HG03045 (cell line): Measurements from ENCODE around the gene GOLGA7B.
A peak's percentile ranks its signal among the peaks of the same experiment; 100 is the strongest.

Experiments
- ATAC-seq: cut with Tn5 transposase; IDR thresholded peaks from one replicate; pipeline ENCODE4 v1.9.1; 2021; ENCODE audit warnings: mild to moderate bottlenecking, moderate library complexity; ENCODE audit not compliant: unreplicated experiment

GOLGA7B gene

DNA sequence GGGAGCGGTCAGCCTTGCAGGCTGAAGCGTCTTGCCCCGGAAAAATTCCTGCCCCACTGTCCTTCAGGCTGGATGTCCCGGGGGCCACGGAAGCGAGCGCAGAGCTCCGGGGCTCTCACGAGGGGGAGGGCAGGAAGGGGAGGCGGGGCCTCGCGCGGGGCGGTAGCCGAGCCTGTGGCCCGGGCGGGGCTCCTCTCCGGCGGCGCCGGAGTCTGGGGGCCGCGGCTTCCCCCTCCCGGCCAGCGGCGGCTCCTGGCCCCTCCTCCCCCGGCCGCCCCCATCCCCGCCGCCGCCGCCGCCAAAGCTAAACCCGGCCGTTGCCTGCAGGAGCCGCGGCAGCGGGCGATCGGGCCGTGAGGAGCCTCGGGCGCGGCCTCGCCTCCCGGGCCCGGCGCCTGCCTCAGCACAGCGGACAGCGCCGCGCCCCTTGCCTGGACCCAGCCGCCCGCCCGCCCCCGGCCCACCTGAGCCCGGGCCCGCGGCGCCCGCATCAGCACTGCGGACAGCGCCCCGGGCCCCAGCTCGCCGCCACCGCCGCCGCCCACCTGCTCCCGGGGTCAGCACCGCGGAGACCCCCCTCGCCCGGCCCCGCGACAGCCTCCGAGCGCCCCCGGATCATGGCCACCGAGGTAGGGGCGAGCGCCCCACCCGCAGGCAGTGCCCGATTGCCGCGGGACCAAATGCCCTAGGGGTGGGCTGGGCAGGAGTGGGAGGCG, at the start of gene GOLGA7B:
Gene GOLGA7B (plus strand): TSS at position 157 of the 716 bp plus-strand sequence. CDS start 461 bp downstream, at position 618.
- peak; percentile 66 for ATAC-seq

- ATAC-seq, result no peak
Observed at GRCh38 chr10:97800474-97800873, 49.2 kb upstream of the GOLGA7B start.

DNA sequence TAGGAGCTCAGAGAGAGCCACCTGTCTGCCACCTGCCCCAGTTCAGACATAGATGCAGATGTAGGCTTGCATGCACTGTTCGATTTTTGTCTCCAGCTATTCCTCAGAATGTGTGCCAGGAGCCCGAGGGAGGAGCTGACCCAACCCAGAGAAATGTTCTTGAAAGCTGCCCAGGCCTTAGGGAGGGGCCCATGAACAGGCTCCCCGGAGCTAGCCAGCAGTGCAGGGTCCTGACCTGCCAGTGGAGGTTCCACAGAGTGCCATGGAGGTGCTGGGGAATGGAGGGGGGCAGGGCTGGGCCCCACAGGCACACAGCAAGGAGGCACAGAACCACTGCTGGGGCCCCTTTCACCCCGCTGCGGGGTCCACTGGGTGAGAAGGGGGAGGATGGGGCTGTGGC, 48.2 kb upstream of the GOLGA7B start:
- ATAC-seq, result no peak

GRCh38 chr10:97805096-97805884, 44.4 kb upstream of the GOLGA7B start:
- no peak for ATAC-seq

- no peak for ATAC-seq
Observed at GRCh38 chr10:97805949-97806348, 43.7 kb upstream of the GOLGA7B start.

DNA sequence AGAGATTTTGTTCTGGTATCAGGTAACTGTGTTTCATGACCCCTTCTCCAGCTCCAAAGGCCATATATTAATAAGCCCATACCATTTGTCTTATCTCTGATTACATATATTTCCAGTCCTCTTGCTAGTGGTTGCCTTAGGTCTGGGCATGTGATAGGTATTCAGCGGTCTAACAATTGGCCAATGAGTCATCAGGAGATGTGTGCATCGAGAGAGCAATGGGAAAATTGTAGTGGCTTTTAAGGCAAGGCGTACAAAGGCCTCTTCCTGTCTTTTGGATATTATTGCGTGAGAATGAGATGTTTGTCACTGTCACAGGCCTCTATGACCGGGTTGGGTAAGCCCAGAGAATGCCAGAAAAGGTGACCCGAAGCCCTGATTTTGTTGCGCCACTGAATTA, 39.2 kb upstream of the GOLGA7B start:
- ATAC-seq, result no peak

- ATAC-seq, result no peak
Observed at GRCh38 chr10:97811958-97812357, 37.7 kb upstream of the GOLGA7B start.

DNA sequence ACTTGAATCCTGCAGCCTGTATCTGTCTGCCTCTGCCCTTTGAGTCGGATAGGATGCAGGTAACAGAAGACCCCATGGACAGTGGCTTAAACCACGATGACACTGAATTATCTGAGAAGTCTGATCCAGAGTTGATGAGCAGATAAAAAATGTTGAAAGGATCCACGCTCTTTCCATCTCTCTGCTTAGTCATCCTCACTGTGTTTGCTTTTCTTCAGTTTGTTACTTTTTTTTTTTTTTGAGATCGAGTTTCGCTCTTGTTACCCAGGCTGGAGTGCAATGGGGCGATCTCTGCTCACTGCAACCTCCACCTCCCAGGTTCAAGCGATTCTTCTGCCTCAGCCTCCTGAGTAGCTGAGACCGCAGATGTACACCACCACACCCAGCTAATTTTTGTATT, 36.9 kb upstream of the GOLGA7B start:
- no peak for ATAC-seq

GRCh38 chr10:97813311-97813710, 36.3 kb upstream of the GOLGA7B start:
- ATAC-seq, result no peak

- ATAC-seq, result no peak
Observed at GRCh38 chr10:97814996-97815395, 34.6 kb upstream of the GOLGA7B start.

DNA sequence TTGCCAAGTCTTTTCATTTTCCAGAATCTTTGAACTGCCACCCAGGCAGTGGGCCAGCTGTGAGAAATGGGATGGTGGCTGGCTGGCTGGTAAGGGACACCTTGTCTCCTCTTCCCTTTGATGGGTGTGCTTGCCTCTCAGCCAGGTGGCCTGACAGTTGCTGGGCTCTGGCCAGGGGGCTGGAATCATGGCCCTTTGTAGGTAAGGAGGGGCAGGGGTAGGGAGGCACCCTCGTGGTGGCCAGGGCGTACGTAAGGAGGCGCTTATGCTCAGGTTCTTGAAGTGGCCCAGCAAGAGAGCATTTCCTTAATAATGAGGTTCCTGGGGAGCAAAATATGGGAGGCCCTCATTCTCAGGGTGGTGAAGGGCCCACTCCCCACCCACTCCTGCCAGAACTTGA, 33.0 kb upstream of the GOLGA7B start:
- ATAC-seq, result no peak

GRCh38 chr10:97818572-97818971, 31.1 kb upstream of the GOLGA7B start:
- ATAC-seq, result no peak

GRCh38 chr10:97820096-97820704, 29.4 kb upstream of the GOLGA7B start:
- no peak for ATAC-seq

- ATAC-seq, result no peak
Observed at GRCh38 chr10:97821308-97822038, 28.2 kb upstream of the GOLGA7B start.

DNA sequence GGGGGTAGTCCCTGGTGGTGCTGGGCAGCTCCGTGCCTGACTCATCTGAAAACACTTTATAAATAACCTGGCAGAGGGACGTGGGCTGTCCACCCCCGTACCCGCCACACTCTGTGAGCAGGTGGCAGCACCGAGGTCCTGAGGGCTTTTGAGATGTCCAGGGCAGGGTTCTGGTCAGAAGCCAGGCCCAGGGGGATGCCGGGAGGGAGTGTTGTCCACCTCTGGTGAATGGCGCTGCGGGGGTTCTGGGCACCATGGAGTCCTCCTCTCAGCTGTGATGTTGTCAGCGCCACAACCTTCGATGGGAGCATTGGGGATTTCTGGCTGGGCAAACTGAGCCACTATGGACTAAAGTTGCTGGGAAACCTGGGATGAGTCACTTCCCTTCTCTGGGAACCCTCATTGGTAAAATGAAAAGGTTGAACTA, 27.4 kb upstream of the GOLGA7B start:
- ATAC-seq, result no peak

- no peak for ATAC-seq
Observed at GRCh38 chr10:97823734-97824133, 25.9 kb upstream of the GOLGA7B start.

DNA sequence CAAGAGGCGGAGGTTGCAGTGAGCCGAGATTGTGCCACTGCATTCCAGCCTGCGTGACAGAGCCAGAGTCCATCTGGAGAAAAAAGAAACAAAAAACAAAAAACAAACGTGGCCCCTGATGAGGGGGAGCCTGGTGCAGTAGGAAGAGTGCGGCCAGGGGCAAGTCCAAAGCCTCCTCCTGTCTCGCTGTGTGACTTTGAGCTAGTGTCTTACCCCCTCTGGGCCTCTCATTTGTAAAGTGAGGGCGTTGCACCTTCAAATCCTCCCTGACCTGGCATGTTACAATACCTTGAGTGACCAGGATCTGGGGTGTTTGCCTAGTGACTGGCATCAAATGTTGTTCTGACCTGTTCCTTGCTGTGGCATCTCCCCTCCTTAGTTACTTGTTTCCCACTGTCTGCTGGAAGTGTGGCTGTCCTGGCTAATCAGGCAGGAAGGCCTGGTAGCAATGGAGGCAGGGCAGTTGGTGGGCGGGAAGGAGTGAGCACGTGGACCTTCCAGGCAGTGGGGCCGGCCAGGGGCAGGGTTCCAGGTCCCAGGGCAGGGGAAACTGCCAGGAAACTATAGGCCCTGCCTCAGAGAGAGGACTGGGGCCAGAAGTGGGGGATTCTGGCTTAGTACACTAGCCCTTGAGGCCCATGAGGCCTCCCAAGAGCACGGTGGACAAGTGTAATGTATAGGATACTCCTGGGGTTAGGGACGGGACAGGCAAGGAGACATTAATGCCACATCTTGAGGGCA, 24.5 kb upstream of the GOLGA7B start:
- no peak for ATAC-seq

GRCh38 chr10:97826892-97827291, 22.8 kb upstream of the GOLGA7B start:
- ATAC-seq, result no peak

GRCh38 chr10:97827702-97828291, 21.8 kb upstream of the GOLGA7B start:
- ATAC-seq, result no peak

DNA sequence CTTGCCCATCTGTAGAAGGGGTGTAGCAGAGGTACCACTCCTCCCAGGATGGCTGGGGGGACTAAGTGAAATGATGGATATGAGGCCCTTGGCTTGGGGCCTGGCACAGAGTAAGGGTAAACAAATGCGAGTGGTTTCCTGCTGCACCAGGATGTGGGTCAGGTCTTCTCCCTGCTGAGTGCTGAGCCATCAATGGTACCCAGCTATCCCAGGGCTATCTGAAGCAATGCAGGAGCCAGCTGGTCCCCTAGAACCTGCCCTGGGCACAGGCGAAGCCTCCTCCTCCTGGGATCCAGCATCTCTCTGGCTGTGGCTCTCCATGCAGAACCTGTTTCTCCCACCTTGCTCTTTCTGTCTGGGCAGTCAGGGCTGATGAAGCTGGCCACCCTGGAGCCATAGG, 20.9 kb upstream of the GOLGA7B start:
- ATAC-seq, result no peak
